HG03342 (cell line): ENCODE results near the gene WASHC3.
A peak's percentile ranks its signal among the peaks of the same experiment; 100 is the strongest.
"Not testable (repeated sequence)": the region's sequence is repeated elsewhere in the genome, so short reads cannot be mapped to it uniquely, and the experiment has no call there.

Experiments used
- ATAC-seq: cut with Tn5 transposase; IDR thresholded peaks from one replicate; pipeline ENCODE4 v1.9.1; 2021; ENCODE audit warnings: mild to moderate bottlenecking, moderate library complexity; ENCODE audit not compliant: unreplicated experiment

The WASHC3 gene, protein sequence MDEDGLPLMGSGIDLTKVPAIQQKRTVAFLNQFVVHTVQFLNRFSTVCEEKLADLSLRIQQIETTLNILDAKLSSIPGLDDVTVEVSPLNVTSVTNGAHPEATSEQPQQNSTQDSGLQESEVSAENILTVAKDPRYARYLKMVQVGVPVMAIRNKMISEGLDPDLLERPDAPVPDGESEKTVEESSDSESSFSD

DNA sequence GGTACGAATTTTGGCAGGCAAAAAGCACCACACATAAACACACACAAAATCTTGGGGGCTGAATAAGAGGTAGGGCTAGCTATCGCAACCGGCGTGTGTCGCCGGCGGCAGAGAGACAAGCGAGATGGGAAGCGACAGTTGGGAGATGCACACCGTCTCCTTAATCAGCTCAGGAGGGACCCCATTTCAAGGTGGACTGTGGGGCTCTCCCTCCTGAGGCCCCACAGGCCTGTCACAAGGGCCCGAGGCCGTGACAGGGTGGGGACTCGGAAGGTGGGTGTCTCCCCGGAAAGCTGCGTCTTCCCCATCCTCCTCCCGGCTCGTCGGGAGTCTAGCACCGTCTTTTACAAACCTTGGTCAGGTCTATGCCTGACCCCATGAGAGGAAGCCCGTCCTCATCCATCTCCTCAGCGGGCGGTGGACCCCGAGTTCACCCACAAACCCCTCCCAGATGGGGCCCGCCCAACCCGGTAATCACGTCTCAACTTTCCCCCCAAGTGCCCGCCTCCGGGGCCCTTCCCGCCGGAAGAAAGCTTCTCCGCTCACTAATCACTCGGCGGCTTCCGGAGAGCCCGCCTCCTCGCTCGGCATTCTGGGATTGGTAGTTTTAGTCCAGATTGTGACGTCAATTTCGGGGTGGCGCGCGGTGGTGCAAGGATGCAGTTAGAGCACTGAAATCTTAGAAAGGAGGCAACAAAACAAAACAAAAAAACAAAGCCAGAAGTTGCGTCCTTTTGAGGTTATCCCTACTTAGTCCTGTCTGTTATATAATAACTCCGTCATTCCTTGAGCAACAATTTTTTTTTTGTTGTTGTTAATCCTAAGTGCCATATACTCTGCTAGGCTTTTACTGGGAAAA lies at the start of gene WASHC3:
Gene WASHC3 (minus strand): TSS at position 432 of the 859 bp plus-strand sequence. CDS start 29 bp downstream, at position 403.
- peak; percentile 95 for ATAC-seq

DNA sequence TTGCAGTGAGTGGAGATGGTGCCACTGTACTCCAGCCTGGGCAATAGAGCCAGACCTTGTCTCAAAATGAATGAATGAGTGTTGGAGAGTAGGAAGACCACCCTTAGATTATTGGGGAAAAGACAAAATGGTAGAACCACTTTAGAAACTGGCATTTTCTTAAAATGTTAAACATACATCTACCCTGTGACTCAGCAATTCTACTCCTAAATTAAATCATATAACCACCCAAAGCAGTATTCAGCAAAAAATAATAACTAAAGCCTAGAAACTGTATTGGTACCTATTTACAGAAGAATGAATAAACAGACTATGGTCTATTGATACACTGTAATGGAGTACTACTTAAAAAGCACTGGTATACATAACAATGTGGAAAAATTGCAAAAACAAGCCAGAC lies 49.0 kb upstream of the WASHC3 start:
- ATAC-seq: no peak

DNA sequence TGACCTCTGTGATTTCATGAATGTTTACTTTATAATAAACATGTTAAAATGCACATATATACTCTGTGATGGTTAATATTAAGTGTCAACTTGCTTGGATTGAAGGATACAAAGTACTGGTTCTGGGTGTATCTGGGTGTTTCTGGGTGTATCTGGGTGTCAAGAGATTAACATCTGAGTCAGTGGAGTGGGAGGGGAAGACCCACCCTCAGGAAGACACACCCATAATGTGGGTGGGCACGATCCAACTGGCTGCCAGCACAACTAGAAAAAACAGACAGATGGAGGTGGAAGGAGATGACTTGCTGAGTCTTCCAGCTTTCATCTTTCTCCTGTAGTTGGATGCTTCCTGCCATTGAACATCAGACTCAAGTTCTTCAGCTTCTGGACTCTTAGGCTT lies 46.2 kb upstream of the WASHC3 start:
- ATAC-seq: no peak

GRCh38 chr12:102106905-102107304 lies 45.1 kb upstream of the WASHC3 start:
- no peak for ATAC-seq

GRCh38 chr12:102096855-102097254 lies 35.1 kb upstream of the WASHC3 start:
- ATAC-seq: no peak

GRCh38 chr12:102095677-102096263 lies 34.0 kb upstream of the WASHC3 start:
- ATAC-seq: no peak

DNA sequence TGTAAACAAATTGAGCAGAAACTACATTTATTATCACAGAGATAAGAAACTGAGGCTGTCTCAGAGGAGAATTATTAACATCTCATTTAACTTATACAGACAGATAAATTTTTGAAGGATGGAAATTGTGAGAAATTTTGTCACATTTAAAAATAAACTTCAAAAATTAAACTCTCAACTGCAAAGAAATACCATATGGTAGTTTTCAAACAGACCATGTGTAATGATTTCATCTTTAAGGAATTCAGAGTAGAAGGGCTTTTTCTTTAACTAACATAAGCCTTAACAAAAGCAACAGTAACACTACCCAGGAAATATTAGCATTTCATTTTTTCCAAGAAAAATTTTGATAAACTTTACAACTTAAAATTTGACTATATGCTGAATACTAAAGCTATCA lies 31.5 kb upstream of the WASHC3 start:
- no peak for ATAC-seq

DNA sequence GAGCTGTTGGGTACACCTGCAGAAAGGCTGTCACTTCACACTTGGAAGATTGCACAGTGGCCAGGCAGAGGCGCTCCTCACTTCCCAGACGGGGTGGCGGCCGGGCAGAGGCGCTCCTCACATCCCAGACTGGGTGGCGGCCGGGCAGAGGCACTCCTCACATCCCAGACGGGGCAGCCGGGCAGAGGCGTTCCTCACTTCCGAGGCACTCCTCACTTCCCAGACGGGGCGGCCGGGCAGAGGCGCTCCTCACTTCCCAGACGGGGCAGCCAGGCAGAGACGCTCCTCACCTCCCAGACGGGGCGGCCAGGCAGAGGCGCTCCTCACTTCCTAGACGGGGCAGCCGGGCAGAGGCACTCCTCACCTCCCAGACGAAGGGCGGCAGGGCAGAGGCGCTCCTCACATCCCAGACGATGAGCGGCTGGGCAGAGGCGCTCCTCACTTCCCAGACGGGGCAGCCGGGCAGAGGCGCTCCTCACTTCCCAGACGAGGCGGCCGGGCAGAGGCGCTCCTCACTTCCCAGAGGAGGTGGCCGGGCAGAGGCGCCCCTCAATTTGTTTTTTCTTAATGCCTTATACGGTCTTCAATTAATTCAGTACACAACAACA lies 27.5 kb upstream of the WASHC3 start:
- ATAC-seq: not testable (repeated sequence)

DNA sequence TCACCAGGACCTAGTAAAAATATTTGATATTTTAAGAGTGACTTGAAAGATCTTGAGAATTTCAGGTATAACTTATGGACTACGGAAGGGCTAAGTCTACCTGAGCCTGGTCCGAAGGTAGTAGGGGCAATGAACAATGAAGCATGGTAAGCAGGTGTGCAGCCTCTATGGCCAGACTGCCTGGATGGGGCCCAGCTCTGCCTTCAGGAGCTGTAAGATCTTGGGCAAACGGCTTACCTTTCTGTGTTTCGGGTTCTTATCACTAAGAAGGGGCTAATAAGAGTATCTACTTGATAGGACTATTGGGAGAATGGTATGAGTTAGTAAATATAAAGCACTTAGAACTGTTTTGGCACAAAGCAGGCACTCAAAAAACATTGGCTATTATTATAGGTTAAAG lies 19.1 kb upstream of the WASHC3 start:
- ATAC-seq: no peak

DNA sequence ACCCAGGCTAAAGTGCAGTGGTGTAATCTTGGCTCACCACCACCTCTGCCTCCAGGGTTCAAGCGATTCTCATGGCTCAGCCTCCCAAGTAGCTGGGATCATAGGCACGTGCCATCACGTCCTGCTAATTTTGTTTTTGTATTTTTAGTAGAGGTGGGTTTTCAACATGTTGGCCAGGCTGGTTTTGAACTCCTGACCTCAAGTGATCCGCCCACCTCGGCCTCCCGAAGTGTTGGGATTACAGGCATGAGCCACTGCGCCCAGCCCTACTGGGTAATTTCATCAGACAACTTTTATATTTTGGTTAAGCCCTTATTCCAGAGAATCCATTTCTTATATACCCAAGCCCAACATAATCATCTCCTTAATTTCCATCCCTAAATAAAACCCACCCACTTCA lies 10.3 kb upstream of the WASHC3 start:
- ATAC-seq: not testable (repeated sequence)

- ATAC-seq: no peak
These were observed 7.9 kb upstream of the WASHC3 start for GRCh38 chr12:102069707-102070106.

GRCh38 chr12:102067574-102068258 lies 5.9 kb upstream of the WASHC3 start:
- ATAC-seq: no peak

- no peak for ATAC-seq
These were observed 2.7 kb upstream of the WASHC3 start for GRCh38 chr12:102064476-102064875.

GRCh38 chr12:102063069-102063468 lies 1.3 kb upstream of the WASHC3 start:
- no peak for ATAC-seq

DNA sequence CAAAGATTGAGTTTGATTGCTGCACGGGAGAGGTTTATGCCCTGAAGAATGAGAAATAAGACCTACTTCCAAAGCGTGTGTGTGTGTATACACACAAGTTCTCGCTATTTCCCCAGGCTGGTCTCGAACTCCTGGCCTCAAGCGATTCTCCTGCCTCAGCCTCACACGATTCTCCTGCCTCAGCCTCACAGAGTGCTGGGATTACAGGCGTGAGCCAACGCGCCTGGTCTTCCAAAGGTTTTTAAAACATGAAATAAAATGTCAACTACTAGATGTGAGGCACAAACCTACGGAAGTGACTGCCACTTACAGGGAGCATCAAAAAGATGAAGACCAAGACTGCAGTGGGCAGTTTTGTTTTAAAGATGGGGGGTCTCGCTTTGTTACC lies 622 bp upstream of the WASHC3 start:
- ATAC-seq: no peak

DNA sequence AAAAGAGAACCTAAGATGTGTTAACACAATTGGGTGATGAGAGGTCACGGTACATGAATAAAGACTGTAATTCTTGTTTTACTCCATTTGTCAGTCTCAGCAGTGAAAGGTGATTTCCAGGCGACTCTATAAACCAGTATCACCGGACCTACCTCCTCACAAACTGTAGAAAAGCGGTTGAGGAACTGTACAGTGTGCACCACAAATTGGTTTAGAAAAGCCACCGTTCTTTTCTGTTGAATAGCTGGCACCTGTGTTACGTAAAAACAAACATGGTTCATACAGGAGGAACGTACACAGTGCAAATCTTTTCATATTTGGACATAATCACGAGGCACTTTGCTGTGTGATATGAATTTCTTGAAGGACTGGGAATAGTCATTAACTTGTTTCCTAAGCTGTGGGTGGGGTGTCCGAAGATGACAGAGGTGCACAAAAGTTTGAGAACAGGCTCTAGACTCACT lies 663 bp downstream of the WASHC3 start:
- peak; percentile 35 for ATAC-seq

GRCh38 chr12:102059343-102059742 lies 2.4 kb downstream of the WASHC3 start:
- no peak for ATAC-seq

DNA sequence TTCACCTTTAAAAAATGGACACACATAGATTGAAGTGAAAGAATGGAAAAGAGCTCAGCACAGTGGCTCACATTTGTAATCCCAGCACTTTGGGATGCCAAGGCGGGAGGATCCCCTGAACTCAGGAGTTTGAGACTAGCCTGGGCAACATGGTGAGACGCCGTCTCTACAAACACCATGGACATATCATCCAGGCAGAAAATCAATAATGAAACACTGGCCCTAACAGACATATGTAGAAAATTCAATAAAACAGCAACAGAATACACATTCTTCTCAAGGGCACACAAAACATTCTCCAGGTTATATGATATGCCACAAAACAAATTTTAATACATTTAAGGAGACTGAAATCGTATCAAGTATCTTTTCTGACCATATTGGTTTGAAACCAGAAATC lies 7.4 kb downstream of the WASHC3 start:
- no peak for ATAC-seq

GRCh38 chr12:102053062-102053349 lies 8.8 kb downstream of the WASHC3 start:
- ATAC-seq: no peak

GRCh38 chr12:102052192-102053061 lies 9.4 kb downstream of the WASHC3 start:
- no peak for ATAC-seq
